GM19035 (cell line): ENCODE measurements around the gene PTPRN2.
"Not testable (repeated sequence)": the region's sequence is repeated elsewhere in the genome, so short reads cannot be mapped to it uniquely, and the experiment has no call there.

Experiments used
- ATAC-seq: cut with Tn5 transposase; IDR thresholded peaks from one replicate; pipeline ENCODE4 v1.9.1; 2021; ENCODE audit not compliant: unreplicated experiment

The PTPRN2 gene

GRCh38 chr7:158535079-158535478 is 52.5 kb downstream of the PTPRN2 start:
- ATAC-seq: no peak

GRCh38 chr7:158534598-158534997 is 53.0 kb downstream of the PTPRN2 start:
- ATAC-seq: no peak

GRCh38 chr7:158534134-158534515 is 53.5 kb downstream of the PTPRN2 start:
- not testable (repeated sequence) for ATAC-seq

GRCh38 chr7:158533386-158534133 is 54.1 kb downstream of the PTPRN2 start:
- ATAC-seq: no peak

- no peak for ATAC-seq
Measured at GRCh38 chr7:158532093-158532627, 55.5 kb downstream of the PTPRN2 start.

GRCh38 chr7:158531661-158532060 is 56.0 kb downstream of the PTPRN2 start:
- no peak for ATAC-seq

- no peak for ATAC-seq
Measured at GRCh38 chr7:158530800-158531609, 56.6 kb downstream of the PTPRN2 start.

GRCh38 chr7:158529181-158530096 is 58.2 kb downstream of the PTPRN2 start:
- ATAC-seq: no peak

GRCh38 chr7:158527915-158528502 is 59.6 kb downstream of the PTPRN2 start:
- no peak for ATAC-seq

- no peak for ATAC-seq
Measured at GRCh38 chr7:158527495-158527894, 60.1 kb downstream of the PTPRN2 start.

GRCh38 chr7:158527038-158527437 is 60.6 kb downstream of the PTPRN2 start:
- ATAC-seq: no peak

- ATAC-seq: no peak
Measured at GRCh38 chr7:158526531-158526930, 61.1 kb downstream of the PTPRN2 start.

GRCh38 chr7:158525648-158526484 is 61.8 kb downstream of the PTPRN2 start:
- no peak for ATAC-seq

GRCh38 chr7:158524749-158525635 is 62.6 kb downstream of the PTPRN2 start:
- ATAC-seq: no peak

- ATAC-seq: not testable (repeated sequence)
Measured at GRCh38 chr7:158524286-158524685, 63.3 kb downstream of the PTPRN2 start.

- not testable (repeated sequence) for ATAC-seq
Measured at GRCh38 chr7:158523877-158524276, 63.7 kb downstream of the PTPRN2 start.

GRCh38 chr7:158523165-158523856 is 64.3 kb downstream of the PTPRN2 start:
- not testable (repeated sequence) for ATAC-seq

GRCh38 chr7:158521795-158522194 is 65.8 kb downstream of the PTPRN2 start:
- ATAC-seq: not testable (repeated sequence)
